ENCODE measurements around the gene SLC19A2.
A peak's percentile ranks its signal among the peaks of the same experiment; 100 is the strongest.

Gene SLC19A2

DNA sequence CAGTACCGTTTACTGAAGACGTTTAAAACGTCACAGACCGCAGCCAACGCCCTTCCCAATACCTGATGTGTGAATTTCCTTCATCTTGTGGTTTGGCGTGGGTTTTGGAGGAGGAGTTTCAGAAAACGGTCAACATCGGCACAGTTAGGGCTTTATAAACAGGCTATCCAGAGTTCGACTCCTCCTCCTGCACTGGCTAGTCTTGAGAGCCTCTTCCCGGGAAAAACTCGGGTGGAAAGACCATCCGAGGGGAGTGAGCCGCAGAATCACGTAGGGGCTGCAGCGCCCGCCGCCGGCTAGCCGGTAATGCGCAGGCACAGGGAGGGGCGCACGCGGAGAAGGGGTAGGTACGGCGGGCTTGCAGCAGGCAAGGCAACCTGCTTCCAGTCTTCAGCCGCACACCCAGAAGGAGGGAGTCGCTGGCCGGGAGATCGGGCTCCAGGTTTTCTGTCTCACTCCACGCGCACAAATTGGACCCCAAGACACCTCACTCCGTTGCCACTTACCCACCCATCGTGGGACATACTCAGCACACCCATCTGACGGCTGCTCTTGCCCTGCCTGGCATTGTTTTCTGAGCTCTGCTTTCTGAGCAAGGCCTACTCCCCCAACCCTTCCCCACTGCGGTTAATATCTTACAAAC lies 25.4 kb downstream of the SLC19A2 start:
- TF ChIP-seq, protein P1, sequence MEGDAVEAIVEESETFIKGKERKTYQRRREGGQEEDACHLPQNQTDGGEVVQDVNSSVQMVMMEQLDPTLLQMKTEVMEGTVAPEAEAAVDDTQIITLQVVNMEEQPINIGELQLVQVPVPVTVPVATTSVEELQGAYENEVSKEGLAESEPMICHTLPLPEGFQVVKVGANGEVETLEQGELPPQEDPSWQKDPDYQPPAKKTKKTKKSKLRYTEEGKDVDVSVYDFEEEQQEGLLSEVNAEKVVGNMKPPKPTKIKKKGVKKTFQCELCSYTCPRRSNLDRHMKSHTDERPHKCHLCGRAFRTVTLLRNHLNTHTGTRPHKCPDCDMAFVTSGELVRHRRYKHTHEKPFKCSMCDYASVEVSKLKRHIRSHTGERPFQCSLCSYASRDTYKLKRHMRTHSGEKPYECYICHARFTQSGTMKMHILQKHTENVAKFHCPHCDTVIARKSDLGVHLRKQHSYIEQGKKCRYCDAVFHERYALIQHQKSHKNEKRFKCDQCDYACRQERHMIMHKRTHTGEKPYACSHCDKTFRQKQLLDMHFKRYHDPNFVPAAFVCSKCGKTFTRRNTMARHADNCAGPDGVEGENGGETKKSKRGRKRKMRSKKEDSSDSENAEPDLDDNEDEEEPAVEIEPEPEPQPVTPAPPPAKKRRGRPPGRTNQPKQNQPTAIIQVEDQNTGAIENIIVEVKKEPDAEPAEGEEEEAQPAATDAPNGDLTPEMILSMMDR (IDR thresholded peaks at IDR 0.05; ENCODE audit: low read depth, low read length, missing control alignments): peak; percentile 2
- no peak overlapping the region for H3K27ac ChIP-seq
- in situ Hi-C loops (cut with HindIII; ENCODE audit: low pct_ligation_motif_present, low sequenced_read_pairs): no loop called here
- H3K4me3 ChIP-seq (ENCODE audit: low read depth, low read length): peak overlapping the region; percentile 49
- DNase-seq: peak; percentile 18
- H3K27me3 ChIP-seq (replicated peaks): no peaks in the 10 kb centered on the region
- H3K36me3 ChIP-seq (replicated peaks): no peaks in the 10 kb centered on the region

DNA sequence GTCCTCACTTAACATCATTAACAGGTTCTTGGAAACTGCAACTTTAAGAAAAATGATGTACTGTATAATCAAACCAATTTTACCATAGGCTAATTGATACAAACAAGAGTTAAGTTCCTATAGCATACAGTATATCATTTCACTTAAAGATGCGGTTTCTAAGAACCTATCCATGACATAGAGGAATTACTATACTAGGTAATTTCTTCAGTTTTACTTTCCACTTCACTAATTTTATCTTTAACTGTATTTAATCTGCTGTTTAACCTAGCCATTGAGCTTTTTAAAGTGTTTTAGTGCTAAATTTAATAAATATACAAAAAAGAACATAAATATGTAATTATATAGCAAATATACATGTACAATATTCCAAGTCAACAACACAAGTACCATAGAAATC lies 28.3 kb downstream of the SLC19A2 start:
- no peak for DNase-seq
- H3K27ac ChIP-seq: no peak overlapping the region
- H3K36me3 ChIP-seq (replicated peaks): no peaks in the 10 kb centered on the region
- TF ChIP-seq, protein P1 (IDR thresholded peaks at IDR 0.05; ENCODE audit: low read depth, low read length, missing control alignments): no peak
- no peak overlapping the region for H3K4me3 ChIP-seq (ENCODE audit: low read depth, low read length)
- no peaks in the 10 kb centered on the region for H3K27me3 ChIP-seq (replicated peaks)
- in situ Hi-C loops (cut with HindIII; ENCODE audit: low pct_ligation_motif_present, low sequenced_read_pairs): no loop called here

DNA sequence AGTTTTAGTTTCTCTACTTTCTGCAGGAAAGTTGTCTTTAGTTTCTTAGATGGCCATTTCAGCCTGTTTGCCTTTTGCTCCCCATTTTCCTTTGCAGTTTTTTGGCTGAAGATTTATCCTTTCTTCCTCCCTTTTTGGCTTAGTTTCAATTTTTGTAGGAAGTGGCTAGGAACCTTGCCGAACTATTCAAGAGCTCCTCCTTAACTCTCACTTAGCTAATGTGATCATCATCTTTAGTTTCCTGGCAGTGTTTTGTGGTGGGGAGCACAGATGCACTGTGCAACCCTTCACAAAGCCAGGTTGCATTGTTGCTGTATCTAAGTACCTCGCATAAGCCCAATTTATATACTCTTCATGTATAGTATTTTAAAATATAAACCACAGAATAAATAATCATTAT lies 29.7 kb downstream of the SLC19A2 start:
- in situ Hi-C loops (cut with HindIII; ENCODE audit: low pct_ligation_motif_present, low sequenced_read_pairs): no loop called here
- no peak overlapping the region for H3K27ac ChIP-seq
- no peak for DNase-seq
- no peak overlapping the region for H3K4me3 ChIP-seq (ENCODE audit: low read depth, low read length)
- H3K36me3 ChIP-seq (replicated peaks): no peaks in the 10 kb centered on the region
- no peaks in the 10 kb centered on the region for H3K27me3 ChIP-seq (replicated peaks)
- TF ChIP-seq, protein P1 (IDR thresholded peaks at IDR 0.05; ENCODE audit: low read depth, low read length, missing control alignments): no peak

DNA sequence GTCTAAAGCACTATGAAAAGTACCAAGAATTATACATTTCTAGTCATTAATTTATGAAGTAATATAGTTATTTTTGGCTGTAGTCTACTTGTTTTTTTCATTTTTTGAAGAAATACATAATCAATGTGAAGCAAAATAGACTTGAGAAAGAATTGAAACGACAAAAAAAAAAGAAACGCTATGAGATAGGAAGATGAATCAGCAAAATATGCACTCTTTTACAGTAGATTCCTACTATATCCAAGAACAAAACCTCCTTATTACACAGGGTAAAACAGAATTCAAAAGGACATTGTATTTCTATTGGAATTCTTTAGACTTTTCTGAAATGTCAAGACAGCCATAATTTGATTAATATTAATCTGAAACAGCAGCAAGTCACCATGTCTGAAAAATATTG lies 32.8 kb downstream of the SLC19A2 start:
- in situ Hi-C loops (cut with HindIII; ENCODE audit: low pct_ligation_motif_present, low sequenced_read_pairs): no loop called here
- Histone ChIP-seq H3K27me3 (replicated peaks) (no peaks in the 10 kb centered on the region), H3K36me3 (replicated peaks) (no peaks in the 10 kb centered on the region), H3K27ac (no peak overlapping the region), H3K4me3 (ENCODE audit: low read depth, low read length) (no peak overlapping the region)
- TF ChIP-seq, protein P1 (IDR thresholded peaks at IDR 0.05; ENCODE audit: low read depth, low read length, missing control alignments): no peak
- DNase-seq: no peak

- Histone ChIP-seq H3K27me3 (replicated peaks) (no peaks in the 10 kb centered on the region), H3K27ac (no peak overlapping the region), H3K36me3 (replicated peaks) (no peaks in the 10 kb centered on the region), H3K4me3 (ENCODE audit: low read depth, low read length) (no peak overlapping the region)
- in situ Hi-C loops (cut with HindIII; ENCODE audit: low pct_ligation_motif_present, low sequenced_read_pairs): no loop called here
- TF ChIP-seq, protein P1 (IDR thresholded peaks at IDR 0.05; ENCODE audit: low read depth, low read length, missing control alignments): no peak
- no peak for DNase-seq
These were observed 34.4 kb downstream of the SLC19A2 start for GRCh38 chr1:169451218-169451824.

DNA sequence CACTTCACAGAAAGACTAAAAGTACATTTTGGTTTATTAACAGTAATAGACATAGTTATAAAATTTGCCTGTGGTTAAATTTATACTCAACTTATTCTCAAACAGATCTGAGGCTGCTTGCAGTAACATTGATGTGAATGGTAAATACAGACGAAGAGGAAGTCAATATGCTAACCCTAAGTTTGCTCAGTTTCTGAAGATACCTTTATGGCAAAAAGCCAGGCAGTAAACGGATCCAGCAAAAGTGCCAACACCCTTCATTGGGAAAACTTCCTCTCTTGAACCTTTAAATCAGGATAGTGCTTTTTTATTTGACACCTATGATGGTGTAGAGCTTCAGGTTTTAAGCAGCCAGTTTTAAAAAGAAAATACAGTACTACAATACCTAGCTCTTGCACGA lies 41.8 kb downstream of the SLC19A2 start:
- TF ChIP-seq, protein P1 (IDR thresholded peaks at IDR 0.05; ENCODE audit: low read depth, low read length, missing control alignments): no peak
- no peak overlapping the region for H3K4me3 ChIP-seq (ENCODE audit: low read depth, low read length)
- in situ Hi-C loops (cut with HindIII; ENCODE audit: low pct_ligation_motif_present, low sequenced_read_pairs): no loop called here
- H3K36me3 ChIP-seq (replicated peaks): no peaks in the 10 kb centered on the region
- H3K27me3 ChIP-seq (replicated peaks): no peaks in the 10 kb centered on the region
- DNase-seq: no peak
- no peak overlapping the region for H3K27ac ChIP-seq

Measured in brain microvascular endothelial cell (primary cell).